HG03342 (cell line): ENCODE results near the gene DCD.
"Not testable (repeated sequence)": the region's sequence is repeated elsewhere in the genome, so short reads cannot be mapped to it uniquely, and the experiment has no call there.

Source experiments
- ATAC-seq: cut with Tn5 transposase; IDR thresholded peaks from one replicate; pipeline ENCODE4 v1.9.1; 2021; ENCODE audit warnings: mild to moderate bottlenecking, moderate library complexity; ENCODE audit not compliant: unreplicated experiment

The DCD gene

DNA sequence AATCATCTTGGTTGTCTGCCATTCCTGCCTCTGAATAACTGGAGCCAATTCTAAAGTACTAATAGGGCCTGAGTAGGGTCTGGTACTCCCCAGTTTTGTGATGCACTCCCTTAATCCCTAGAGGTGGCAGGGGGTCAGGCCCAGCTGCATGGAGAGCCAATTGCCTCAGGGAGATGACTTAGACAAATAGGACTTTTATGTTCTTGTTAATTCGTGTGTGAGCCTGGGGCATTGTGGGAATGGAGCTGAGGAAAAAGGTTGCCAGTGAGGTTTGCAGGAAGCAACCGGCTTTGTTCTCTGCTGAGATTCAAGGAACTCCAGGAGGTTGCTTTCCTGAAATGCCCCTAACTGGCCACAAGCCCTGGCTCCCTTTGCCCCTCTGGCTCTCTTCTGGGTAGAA is 6.8 kb upstream of the DCD start:
- no peak for ATAC-seq

DNA sequence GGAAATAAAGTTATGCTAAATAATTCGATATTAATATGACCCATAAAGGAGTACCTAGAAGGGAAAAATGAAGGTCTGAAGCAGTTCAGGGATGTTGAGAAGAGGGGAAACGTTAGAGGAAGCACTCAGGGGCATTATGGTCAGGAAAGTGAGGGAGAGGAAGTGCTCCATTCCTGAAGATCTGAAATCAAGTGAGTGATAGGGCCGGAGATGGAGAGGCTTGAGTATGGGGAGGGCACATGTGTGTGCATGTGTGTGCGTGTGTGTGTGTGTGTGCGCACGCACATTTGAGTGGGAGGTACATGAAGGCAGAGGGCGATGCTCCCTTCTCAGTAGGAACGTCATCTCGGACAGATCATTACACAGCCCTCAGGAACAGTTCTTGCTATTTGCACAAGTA is 4.9 kb upstream of the DCD start:
- no peak for ATAC-seq

- ATAC-seq = no peak
Observed at GRCh38 chr12:54650889-54651288, 2.7 kb upstream of the DCD start.

DNA sequence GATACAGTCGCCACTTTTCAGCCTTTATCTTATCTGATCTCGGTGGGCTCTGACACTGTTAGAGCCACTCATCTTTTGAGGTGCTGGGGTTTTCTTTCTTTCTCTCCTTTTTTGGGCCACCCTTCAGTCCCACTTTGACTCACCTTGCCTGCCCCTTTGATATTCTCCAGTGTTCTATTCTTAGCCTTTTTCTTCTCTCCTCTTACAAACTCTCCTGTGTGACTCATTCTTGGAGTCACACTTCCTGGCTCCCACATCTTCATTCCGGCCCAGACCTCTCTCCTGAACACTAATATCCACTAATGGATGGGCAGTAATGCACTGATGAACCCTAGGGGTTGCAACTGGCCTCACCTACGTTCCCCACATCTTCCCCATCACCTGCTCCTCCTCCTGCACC is 2.2 kb upstream of the DCD start:
- no peak for ATAC-seq

DNA sequence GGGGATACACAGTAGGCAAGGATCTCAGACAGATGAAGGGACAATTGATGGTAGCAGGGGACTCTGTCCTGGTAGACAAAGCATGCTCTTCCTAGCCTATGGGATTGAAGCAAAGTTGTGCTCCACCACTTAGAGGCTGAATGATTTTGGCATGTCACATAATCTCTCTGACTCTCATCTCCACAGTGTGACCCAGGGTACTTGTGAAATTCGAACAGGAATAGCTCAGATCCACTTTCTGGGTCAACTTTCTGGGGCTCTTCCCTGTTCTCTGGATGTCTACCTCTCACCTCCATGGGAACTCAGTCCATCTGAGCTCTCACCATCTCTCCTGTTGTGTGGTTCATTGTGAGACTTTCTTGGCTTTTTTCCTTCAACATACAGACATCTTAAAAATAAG is 1.7 kb upstream of the DCD start:
- ATAC-seq = no peak

- no peak for ATAC-seq
Observed at GRCh38 chr12:54641554-54641953, 6.6 kb downstream of the DCD start.

DNA sequence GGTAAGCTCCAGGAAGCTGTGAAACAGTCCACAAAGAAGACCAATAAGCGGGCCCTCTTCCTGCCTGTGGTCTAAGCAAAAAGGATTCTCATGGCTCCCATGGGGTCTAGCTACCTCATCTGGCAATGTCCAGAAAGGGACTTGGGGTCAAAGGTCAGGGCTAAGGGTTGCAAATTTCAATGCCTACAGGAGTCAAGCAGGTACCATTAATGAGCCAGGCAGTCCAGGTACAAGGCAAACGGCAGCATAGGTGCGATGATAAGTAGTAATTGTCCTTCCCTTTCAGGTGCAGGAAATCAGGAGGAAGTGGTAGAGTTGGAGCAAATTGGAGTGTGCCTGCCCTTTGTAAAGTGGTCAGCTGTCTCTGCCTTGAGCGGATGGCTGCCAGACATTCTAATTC is 7.1 kb downstream of the DCD start:
- no peak for ATAC-seq

DNA sequence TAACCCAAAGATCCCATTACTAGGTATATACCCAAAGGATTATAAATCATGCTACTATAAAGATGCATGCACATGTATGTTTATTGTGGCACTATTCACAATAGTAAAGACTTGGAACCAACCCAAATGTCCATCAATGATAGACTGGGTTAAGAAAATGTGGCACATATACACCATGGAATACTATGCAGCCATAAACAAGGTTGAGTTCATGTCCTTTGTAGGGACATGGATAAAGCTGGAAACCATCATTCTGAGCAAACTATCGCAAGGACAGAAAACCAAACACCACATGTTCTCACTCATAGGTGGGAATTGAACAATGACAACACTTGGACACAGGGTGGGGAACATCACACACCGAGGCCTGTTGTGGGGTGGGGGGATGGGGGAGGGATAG is 9.1 kb downstream of the DCD start:
- ATAC-seq = not testable (repeated sequence)

DNA sequence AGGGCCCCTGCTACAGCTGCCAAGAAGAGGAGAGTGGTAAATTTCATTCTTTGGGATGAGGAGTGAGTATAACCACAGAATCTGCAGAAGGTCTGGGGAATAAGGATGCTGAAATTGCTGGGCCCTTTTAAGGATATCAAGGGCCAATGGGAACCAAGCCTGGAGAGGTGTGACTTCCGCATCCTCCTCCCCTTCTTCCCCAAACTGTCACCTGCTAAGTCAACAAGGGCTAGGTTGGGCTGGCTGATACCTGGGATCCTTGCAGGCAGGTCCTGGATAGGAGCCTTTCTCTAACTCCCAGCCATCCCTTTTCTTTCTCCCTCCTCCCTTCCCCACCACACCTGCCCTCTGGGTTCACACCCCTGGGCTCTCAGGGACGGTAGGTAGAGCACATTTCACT is 13.4 kb downstream of the DCD start, which contains the start of gene LACRT:
Gene LACRT (minus strand): TSS at position 101 of the 400 bp plus-strand sequence. CDS start 54 bp downstream, at position 47.
- ATAC-seq = no peak

DNA sequence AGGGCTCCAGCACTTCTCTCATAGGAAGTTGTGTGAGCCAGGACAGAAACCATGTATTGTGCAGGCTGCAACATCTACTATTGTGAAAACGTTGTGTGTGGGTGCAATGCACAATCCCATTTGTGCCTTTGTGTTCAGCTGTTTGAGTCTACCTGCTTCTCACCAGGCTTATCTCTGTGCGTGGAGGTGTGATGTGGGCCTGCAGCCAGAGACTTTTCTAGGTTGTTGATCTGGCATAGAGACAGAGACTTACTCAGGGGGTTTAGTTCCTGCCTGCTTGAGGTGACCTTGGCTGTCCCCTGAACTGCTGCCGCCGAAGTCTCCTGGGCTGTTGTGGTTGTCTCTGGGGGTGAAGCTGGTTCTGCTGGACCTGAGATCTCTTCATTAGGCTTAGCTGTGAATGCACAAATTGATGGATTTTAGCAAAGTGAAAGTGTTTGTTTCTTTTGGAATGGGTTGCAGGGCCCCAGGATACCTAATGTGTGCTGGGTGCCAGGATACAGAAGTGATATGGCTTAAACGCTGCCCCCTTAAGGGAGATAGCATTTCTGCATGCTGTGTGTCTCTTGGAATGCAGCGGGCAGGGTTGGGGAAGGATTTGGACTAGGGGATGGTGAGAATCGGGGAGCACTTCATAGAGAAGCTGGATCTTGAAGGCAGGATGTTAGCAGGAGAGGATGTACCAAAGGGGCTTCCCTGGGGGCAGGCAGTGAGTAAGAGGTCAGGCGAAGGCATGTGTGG is 16.0 kb downstream of the DCD start:
- ATAC-seq = no peak

DNA sequence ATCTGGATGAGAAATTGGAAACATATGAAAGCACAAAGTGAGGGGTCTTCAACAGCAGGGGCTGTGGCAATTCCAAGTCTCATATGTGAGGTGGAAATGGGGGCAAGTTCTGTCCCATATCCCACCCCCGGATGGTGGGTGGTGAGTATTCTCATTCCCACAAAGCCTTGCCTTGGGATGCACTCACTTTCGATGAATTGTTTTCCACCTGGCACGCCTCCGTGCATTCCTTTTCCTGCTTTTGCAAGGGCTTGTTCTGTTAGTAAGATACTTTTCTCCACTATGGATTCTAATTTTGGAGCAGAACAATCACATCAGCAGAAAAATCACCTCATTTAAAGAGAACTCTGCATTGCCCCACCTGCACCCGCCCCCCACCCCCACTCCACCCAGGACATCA is 16.6 kb downstream of the DCD start:
- no peak for ATAC-seq

GRCh38 chr12:54629925-54630324 is 18.2 kb downstream of the DCD start:
- ATAC-seq = no peak

- no peak for ATAC-seq
Observed at GRCh38 chr12:54628186-54628846, 19.8 kb downstream of the DCD start.

DNA sequence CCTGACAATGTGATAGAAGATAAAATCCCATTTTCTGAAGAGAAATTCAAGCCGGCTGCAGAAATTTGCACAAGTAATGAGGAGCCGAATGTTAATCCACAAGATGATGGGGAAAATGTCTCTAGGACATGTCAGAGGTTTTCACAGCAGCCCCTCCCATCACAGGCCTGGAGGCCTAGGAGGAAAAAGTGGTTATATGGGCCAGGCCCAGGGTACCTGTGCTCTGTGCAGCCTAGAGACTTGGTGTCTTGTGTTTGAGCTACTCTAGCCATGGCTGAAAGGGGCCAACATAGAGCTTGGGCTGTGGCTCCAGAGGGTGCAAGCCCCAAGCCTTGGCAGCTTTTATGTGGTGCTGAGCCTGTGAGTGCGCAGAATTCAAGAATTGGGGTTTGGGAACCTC is 20.9 kb downstream of the DCD start:
- no peak for ATAC-seq

- no peak for ATAC-seq
Observed at GRCh38 chr12:54625598-54625997, 22.6 kb downstream of the DCD start.

- ATAC-seq = no peak
Observed at GRCh38 chr12:54624315-54625279, 23.6 kb downstream of the DCD start.

DNA sequence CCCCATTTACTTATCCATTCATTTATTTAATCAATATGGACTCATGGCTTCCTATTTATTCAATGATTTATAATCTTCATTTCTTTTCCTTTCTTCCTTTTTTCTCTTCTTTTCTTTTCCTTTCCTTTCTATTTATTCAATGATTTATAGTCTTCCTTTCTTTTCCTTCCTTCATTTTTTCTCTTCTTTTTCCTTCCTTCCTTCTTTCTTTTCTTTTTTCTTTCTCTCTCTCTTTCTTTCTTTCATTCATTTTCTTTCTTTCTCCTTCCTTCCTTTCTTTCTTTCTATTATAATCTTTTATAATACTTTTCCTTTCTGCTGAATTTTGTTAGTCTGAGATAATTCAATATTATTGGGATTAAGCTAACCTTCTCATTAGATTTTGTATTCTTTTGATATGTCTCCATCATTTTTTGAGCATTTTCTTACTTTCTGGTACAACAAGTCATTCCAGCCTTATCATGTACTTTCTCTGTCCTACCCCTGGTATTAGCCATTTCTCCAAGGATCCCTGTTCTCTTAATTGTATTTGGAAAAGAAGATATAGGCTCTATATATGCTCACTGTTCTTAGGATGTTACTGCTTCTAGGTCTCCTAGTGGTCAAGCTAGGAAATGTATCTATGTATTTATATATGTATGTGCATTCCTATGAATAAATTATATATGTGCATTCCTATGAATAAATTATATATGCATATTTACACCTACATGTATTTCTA is 25.5 kb downstream of the DCD start:
- ATAC-seq = no peak

DNA sequence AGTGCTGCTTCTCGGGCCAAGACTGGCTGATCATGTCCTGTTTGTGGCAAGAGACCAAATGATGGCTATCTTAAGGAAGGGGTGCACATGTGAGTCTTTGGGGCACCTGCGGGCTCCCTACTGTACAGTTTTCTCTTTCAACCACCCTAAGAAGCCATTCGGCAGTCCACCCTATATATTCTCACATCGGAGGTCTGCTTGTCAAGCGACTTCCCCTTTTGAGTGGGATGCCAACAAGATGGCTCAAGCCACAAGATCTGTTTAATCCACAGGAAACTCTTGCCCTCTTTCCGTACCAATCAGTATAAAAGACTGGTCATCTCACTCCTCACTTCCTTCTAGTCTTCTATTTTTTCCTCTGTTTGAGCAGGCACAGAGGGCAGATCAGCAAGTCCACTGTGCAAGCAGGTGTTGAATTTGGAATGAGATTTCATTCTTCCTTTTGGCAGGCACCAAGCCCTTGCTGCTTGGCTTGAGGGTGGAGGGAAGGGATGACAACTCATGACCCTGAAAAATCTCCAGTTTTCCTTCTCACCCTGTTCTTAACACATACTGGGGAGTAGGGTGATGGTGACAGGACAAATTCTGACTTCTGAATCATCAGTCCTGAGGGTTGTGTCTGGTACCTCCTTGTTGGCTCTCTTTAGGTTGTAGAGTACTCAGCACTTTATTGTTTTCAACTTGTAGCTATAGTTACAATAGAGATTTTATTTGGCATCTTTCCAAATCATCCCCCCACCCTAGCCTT is 31.1 kb downstream of the DCD start:
- ATAC-seq = no peak

- ATAC-seq = no peak
Observed at GRCh38 chr12:54612225-54612750, 35.9 kb downstream of the DCD start.

DNA sequence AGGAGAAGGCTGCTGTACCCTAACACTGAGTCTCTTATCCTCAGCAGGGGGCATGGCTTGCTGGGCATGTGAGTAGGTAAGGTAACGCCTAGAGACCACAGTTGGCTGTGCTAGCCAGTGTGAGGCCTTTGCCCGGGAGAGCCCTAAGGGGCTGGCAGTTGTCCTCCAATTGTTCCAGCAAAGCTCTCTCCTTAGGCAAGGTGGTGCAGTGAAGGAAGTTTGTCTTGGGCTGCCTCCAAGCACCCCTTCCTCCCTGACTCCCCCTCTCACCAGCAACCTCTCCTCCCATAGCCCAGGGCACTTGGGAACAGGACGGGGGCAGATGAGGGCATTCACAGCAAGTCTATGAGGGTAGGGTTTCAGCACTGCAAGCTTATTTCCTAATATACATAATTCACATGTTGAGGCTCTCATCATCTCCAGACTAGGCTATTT is 36.4 kb downstream of the DCD start:
- ATAC-seq = no peak
